DOHH2 (cell line): ENCODE results near the gene RAB33A.

ENCODE experiments used
- H3F3A ChIP-seq: fragments of 200-600 bp; sonication (generic), shearing (Covaris generic); 2 replicates; pipeline ENCODE4 v1.6.0; 2016; ENCODE audit warnings: antibody characterized with exemption, mild to moderate bottlenecking; ENCODE audit not compliant: control insufficient read depth, insufficient read depth
- H3K27ac ChIP-seq: fragments of 200-600 bp; sonication (generic); 2 replicates; pipeline ENCODE4 v1.5.1; 2014; ENCODE audit warnings: low read depth, mild to moderate bottlenecking, low read length, moderate library complexity
- H3K27me3 ChIP-seq: fragments of 200-600 bp; sonication (generic); 2 replicates; pipeline ENCODE4 v1.6.1; 2014; ENCODE audit warnings: mild to moderate bottlenecking, low read length, mixed read lengths; ENCODE audit not compliant: control insufficient read depth
- H3K36me3 ChIP-seq: fragments of 200-600 bp; sonication (generic); 2 replicates; pipeline ENCODE4 v1.6.1; 2014; ENCODE audit warnings: mild to moderate bottlenecking, low read length, moderate library complexity, mixed read lengths; ENCODE audit not compliant: control insufficient read depth
- H3K4me1 ChIP-seq: fragments of 200-600 bp; sonication (generic); 2 replicates; pipeline ENCODE4 v1.6.1; 2014; ENCODE audit warnings: mild to moderate bottlenecking, low read length, mixed read lengths; ENCODE audit not compliant: control insufficient read depth
- H3K4me2 ChIP-seq: fragments of 200-600 bp; sonication (generic); 2 replicates; pipeline ENCODE4 v1.6.0; 2014; ENCODE audit warnings: mild to moderate bottlenecking, low read length, moderate library complexity
- H3K4me3 ChIP-seq: fragments of 200-600 bp; sonication (generic); 2 replicates; pipeline ENCODE4 v1.5.1; 2014; ENCODE audit warnings: mild to moderate bottlenecking, low read length, mixed read lengths
- H3K79me2 ChIP-seq: fragments of 200-600 bp; sonication (generic); 2 replicates; pipeline ENCODE4 v1.6.1; 2014; ENCODE audit warnings: mild to moderate bottlenecking, low read length, mixed read lengths; ENCODE audit not compliant: control insufficient read depth
- H3K9me2 ChIP-seq: fragments of 200-600 bp; sonication (generic); replicated peaks from 2 replicates; pipeline ENCODE4 v1.6.1; 2014; ENCODE audit warnings: mild to moderate bottlenecking, low read length, mixed read lengths; ENCODE audit not compliant: control insufficient read depth
- H3K9me3 ChIP-seq: fragments of 200-600 bp; sonication (generic); 2 replicates; pipeline ENCODE4 v1.6.1; 2014; ENCODE audit warnings: antibody characterized with exemption, low read length, mixed read lengths; ENCODE audit not compliant: control insufficient read depth, insufficient read depth
- H4K20me1 ChIP-seq: fragments of 200-600 bp; sonication (generic); 2 replicates; pipeline ENCODE4 v1.6.0; 2014; ENCODE audit warnings: low read depth, mild to moderate bottlenecking, antibody characterized with exemption, low read length, moderate library complexity; ENCODE audit not compliant: control insufficient read depth, insufficient read depth
- CTCF ChIP-seq: fragments of 200-600 bp; sonication (generic); IDR thresholded peaks from one replicate; pipeline ENCODE4 v1.5.1; 2014; ENCODE audit warnings: antibody characterized with exemption, mild to moderate bottlenecking, low read depth, low read length; ENCODE audit not compliant: poor library complexity, severe bottlenecking
- EZH2phosphoT487 ChIP-seq: fragments of 200-600 bp; sonication (generic); IDR thresholded peaks from 2 replicates; pipeline ENCODE4 v1.6.1; 2017; ENCODE audit warnings: borderline replicate concordance, mild to moderate bottlenecking, antibody characterized with exemption, low read length, moderate library complexity, mixed read lengths

Gene RAB33A

DNA sequence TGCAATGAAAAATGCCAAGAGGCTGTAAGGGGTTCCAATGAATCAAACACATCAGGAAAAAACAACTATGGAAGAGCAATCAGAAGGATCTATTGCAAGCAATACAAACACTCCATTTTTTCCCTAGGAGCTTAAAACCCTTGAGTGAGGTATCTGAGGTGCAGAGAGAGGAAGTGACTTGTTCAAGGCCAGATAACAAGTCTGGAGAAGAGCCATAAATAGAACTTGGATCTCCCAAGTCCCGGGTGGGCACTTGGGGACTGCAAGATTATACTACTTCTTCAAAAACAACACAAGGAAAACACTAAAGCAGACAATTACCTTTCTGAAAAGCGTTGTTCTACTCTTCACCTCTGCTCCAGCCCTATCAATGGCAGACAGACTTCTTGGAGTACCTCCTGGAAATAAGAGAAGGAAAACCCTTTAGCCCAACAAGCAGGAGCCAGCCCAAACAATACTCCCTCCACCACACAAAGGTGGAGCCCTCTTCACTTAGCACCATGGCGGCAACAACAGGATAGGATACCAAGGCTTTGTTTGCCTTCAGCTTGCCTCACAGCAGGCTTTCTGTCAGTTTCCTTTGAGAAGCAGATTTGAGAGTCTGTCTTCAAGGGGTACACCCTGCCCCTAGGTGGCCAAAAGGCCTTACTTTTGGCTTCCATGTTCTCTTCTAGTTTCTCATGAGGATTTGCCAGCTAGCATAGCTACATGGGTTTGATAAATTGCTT, 32.1 kb upstream of the RAB33A start:
- H3K36me3 ChIP-seq = peaks cover 51% of the 10 kb centered on the region
- no peaks in the 10 kb centered on the region for H3F3A ChIP-seq
- no peaks in the 10 kb centered on the region for H4K20me1 ChIP-seq
- no peak overlapping the region for H3K4me3 ChIP-seq
- no peaks in the 10 kb centered on the region for H3K4me1 ChIP-seq
- no peaks in the 10 kb centered on the region for H3K27me3 ChIP-seq
- H3K9me3 ChIP-seq = no peaks in the 10 kb centered on the region
- no peak overlapping the region for H3K27ac ChIP-seq
- no peaks in the 10 kb centered on the region for H3K79me2 ChIP-seq
- TF ChIP-seq EZH2phosphoT487 (no peak), CTCF (no peak)
- H3K4me2 ChIP-seq = no peak overlapping the region
- H3K9me2 ChIP-seq = no peaks in the 10 kb centered on the region

DNA sequence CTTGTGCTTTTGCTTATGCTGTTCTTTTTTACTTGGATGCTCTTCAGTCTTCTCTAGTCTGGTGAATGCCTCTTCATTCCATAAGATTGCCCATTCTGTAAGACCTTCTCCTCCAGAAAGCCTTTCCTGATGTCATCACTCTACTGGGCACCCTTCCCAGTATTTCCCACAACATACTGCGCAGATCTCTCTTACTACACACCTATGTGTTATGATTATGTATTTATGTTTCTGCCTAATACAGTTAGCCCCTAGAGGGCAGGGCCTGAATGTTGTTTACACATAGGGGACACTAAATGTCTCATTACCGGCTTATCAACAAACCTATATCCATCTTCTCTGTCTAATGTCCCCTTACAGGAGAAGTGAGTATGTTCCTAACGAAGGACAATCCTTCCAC, 27.3 kb upstream of the RAB33A start:
- Histone ChIP-seq H4K20me1 (no peaks in the 10 kb centered on the region), H3K9me3 (no peaks in the 10 kb centered on the region), H3F3A (no peaks in the 10 kb centered on the region), H3K27me3 (no peaks in the 10 kb centered on the region), H3K4me3 (no peak overlapping the region), H3K4me2 (no peak overlapping the region), H3K9me2 (no peaks in the 10 kb centered on the region), H3K4me1 (no peaks in the 10 kb centered on the region), H3K79me2 (no peaks in the 10 kb centered on the region), H3K27ac (no peak overlapping the region), H3K36me3 (peaks cover 53% of the 10 kb centered on the region)
- TF ChIP-seq EZH2phosphoT487 (no peak), CTCF (peak; percentile 30)

DNA sequence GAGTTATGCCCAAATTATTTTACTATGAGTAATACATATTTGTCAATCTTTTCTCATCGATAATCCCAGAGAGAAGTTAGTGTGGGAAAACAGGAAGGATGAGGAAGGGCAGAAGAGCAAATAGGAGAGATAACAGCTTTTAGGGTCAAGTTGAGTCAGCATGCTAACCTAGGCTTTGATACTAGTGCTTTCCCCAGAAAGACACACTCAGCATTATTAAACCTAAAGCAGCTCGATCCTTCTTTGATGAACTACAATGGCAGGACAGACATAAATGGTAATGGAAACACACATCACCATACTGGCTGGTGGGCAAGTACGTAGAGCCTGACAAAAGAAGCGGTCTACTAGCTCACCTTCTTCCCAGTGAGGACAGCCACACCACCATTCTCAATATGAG, 26.6 kb upstream of the RAB33A start:
- Histone ChIP-seq H3F3A (no peaks in the 10 kb centered on the region), H3K27me3 (no peaks in the 10 kb centered on the region)
- no peak for TF ChIP-seq EZH2phosphoT487

GRCh38 chrX:130147631-130148030, 24.1 kb upstream of the RAB33A start:
- H3K79me2 ChIP-seq = no peaks in the 10 kb centered on the region
- H3K9me3 ChIP-seq = no peaks in the 10 kb centered on the region
- no peaks in the 10 kb centered on the region for H4K20me1 ChIP-seq
- H3K4me3 ChIP-seq = no peak overlapping the region
- no peaks in the 10 kb centered on the region for H3K27me3 ChIP-seq
- no peaks in the 10 kb centered on the region for H3K4me1 ChIP-seq
- TF ChIP-seq CTCF (no peak), EZH2phosphoT487 (no peak)
- H3K27ac ChIP-seq = no peak overlapping the region
- no peak overlapping the region for H3K4me2 ChIP-seq
- H3K9me2 ChIP-seq = no peaks in the 10 kb centered on the region
- H3K36me3 ChIP-seq = peaks cover 39% of the 10 kb centered on the region
- H3F3A ChIP-seq = no peaks in the 10 kb centered on the region

More for the DNA sequence above, 26.6 kb upstream of the RAB33A start:
- Histone ChIP-seq H3K4me1 (no peaks in the 10 kb centered on the region), H3K9me3 (no peaks in the 10 kb centered on the region), H3K36me3 (peaks cover 47% of the 10 kb centered on the region), H3K27ac (no peak overlapping the region), H3K79me2 (no peaks in the 10 kb centered on the region), H4K20me1 (no peaks in the 10 kb centered on the region), H3K9me2 (no peaks in the 10 kb centered on the region), H3K4me2 (no peak overlapping the region), H3K4me3 (no peak overlapping the region)
